NCI-H1694 (cell line): ENCODE results near the gene BRD2.

Experiments used
- DNase-seq: peaks from one replicate; lab custom pipeline; 2025; lab: John Stamatoyannopoulos, UW

The BRD2 gene

GRCh38 chr6:33029328-33030184, 61.2 kb downstream of the BRD2 start:
- no peak for DNase-seq

DNA sequence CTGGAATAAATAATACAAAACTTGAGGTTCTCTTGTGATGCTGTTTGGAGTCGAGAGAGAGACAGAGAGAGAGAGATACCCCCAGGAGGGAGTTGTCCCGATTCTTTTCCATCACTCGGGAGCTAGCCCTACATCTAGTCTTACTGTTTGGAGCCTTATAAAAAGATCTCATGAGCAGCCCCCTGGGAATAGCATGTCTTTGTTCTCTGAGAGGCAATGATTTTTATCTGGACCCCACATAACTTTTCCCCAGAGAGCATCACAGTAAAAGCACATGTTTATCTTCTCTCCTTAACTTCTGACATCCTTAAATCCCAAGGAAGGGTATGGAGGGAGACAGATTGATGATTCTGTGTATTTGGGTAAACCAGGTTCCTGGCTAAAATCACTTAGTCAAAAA, 61.9 kb downstream of the BRD2 start:
- no peak for DNase-seq
